Liver (tissue), 3 donors: ENCODE results near the gene DMD.

ENCODE experiments used
- GABPA ChIP-seq, 2 donors: IDR thresholded peaks in 1 of 2; conservative IDR thresholded peaks in 1 of 2; 2 replicates each; pipeline ENCODE4 v1.6.1; 2016; ENCODE audit warnings: antibody characterized with exemption in 2 of 2, mild to moderate bottlenecking in 1 of 2, moderate library complexity in 1 of 2
- JUND ChIP-seq, 2 donors: IDR thresholded peaks; 2 replicates each; pipeline ENCODE4 v1.6.1; 2016; ENCODE audit warnings: antibody characterized with exemption in 2 of 2
- SP1 ChIP-seq: IDR thresholded peaks from 2 replicates; pipeline ENCODE4 v1.6.1; 2018; ENCODE audit warnings: antibody characterized with exemption, mild to moderate bottlenecking
- YY1 ChIP-seq: IDR thresholded peaks from 2 replicates; pipeline ENCODE4 v1.6.1; 2016; ENCODE audit warnings: antibody characterized with exemption, mild to moderate bottlenecking
- TF ChIP-seq, protein P1 (sequence below): fragments of 150-350 bp; IDR thresholded peaks from 2 replicates; pipeline ENCODE4 v1.5.1; 2017; ENCODE audit warnings: improper control_type of control experiment, low read depth, low read length; ENCODE audit not compliant: missing input control
- TF ChIP-seq, protein P2 (sequence below): IDR thresholded peaks from 2 replicates; pipeline ENCODE4 v1.6.1; 2016; ENCODE audit warnings: antibody characterized with exemption
- donor health status: healthy.
- donor health status: healthy.

DNA sequence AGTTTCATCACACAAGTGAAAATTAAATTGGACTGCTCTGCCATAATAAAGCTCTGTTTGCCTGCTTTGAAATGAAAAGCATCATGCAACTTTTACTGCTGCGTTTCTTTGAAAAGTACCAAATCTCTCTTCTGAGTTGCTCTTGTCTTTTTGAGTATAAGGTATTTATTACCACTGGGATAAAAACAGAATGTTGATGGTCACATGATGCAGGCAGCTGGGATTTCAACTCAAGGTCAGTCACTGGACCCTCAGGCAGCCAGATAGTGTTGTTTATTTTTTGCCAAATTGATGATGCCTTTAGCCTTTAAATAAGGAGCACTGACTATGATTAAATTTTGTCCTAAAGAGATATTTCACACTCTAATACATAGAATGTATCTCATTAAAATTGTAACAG is 32.7 kb downstream of the DMD start:
- TF ChIP-seq, protein P1, sequence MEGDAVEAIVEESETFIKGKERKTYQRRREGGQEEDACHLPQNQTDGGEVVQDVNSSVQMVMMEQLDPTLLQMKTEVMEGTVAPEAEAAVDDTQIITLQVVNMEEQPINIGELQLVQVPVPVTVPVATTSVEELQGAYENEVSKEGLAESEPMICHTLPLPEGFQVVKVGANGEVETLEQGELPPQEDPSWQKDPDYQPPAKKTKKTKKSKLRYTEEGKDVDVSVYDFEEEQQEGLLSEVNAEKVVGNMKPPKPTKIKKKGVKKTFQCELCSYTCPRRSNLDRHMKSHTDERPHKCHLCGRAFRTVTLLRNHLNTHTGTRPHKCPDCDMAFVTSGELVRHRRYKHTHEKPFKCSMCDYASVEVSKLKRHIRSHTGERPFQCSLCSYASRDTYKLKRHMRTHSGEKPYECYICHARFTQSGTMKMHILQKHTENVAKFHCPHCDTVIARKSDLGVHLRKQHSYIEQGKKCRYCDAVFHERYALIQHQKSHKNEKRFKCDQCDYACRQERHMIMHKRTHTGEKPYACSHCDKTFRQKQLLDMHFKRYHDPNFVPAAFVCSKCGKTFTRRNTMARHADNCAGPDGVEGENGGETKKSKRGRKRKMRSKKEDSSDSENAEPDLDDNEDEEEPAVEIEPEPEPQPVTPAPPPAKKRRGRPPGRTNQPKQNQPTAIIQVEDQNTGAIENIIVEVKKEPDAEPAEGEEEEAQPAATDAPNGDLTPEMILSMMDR: no peak
- TF ChIP-seq JUND (IDR thresholded peaks at IDR 0.05): no peak
- TF ChIP-seq YY1: no peak
- no peak for TF ChIP-seq SP1
- TF ChIP-seq GABPA (IDR thresholded peaks at IDR 0.05 in 1 of 2, conservative IDR thresholded peaks at IDR 0.05 in 1 of 2): no peak
- TF ChIP-seq, protein P2, sequence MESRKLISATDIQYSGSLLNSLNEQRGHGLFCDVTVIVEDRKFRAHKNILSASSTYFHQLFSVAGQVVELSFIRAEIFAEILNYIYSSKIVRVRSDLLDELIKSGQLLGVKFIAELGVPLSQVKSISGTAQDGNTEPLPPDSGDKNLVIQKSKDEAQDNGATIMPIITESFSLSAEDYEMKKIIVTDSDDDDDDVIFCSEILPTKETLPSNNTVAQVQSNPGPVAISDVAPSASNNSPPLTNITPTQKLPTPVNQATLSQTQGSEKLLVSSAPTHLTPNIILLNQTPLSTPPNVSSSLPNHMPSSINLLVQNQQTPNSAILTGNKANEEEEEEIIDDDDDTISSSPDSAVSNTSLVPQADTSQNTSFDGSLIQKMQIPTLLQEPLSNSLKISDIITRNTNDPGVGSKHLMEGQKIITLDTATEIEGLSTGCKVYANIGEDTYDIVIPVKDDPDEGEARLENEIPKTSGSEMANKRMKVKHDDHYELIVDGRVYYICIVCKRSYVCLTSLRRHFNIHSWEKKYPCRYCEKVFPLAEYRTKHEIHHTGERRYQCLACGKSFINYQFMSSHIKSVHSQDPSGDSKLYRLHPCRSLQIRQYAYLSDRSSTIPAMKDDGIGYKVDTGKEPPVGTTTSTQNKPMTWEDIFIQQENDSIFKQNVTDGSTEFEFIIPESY: no peak
